GM12865 (cell line): ENCODE data around the gene KBTBD13.
"Not testable (repeated sequence)": the region's sequence is repeated elsewhere in the genome, so short reads cannot be mapped to it uniquely, and the experiment has no call there.

Source experiments
- DNase-seq: peaks from one replicate; pipeline ENCODE4 v3.0.0; 2010; ENCODE audit warnings: low read depth
- H3K4me3 ChIP-seq: 2 replicates; pipeline ENCODE4 v1.5.1; 2011; ENCODE audit warnings: mild to moderate bottlenecking, low read depth, low read length, control low read depth
- CTCF ChIP-seq: IDR thresholded peaks from 2 replicates; pipeline ENCODE4 v1.5.1; 2011; ENCODE audit warnings: low read length, control low read depth, low read depth, inconsistent platforms; ENCODE audit not compliant: insufficient read depth; ENCODE audit errors: missing control alignments

Gene KBTBD13

DNA sequence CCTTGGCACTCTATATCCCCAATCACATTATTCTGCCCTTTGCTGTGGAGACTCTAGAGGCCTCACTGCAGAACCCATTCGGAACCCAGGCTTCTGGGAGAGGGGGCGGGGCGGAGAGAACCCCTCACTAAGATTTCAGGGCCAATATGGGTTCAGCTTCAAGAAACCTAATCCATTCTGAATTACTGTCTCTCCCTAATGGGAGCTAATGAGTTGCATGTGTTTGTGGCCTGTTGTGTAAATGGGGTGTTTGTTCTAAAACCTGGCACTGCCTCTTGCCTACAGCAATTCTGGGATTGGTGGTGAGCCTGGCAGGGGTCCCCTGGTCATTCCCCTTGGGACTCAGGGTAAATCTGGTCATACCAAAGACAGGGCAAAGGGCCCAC is 8.2 kb upstream of the KBTBD13 start:
- no peak for TF ChIP-seq CTCF
- DNase-seq: no peak
- H3K4me3 ChIP-seq: no peak overlapping the region

- H3K4me3 ChIP-seq: no peak overlapping the region
- no peak for DNase-seq
- TF ChIP-seq CTCF: no peak
Measured at GRCh38 chr15:65069179-65069578, 7.4 kb upstream of the KBTBD13 start.

DNA sequence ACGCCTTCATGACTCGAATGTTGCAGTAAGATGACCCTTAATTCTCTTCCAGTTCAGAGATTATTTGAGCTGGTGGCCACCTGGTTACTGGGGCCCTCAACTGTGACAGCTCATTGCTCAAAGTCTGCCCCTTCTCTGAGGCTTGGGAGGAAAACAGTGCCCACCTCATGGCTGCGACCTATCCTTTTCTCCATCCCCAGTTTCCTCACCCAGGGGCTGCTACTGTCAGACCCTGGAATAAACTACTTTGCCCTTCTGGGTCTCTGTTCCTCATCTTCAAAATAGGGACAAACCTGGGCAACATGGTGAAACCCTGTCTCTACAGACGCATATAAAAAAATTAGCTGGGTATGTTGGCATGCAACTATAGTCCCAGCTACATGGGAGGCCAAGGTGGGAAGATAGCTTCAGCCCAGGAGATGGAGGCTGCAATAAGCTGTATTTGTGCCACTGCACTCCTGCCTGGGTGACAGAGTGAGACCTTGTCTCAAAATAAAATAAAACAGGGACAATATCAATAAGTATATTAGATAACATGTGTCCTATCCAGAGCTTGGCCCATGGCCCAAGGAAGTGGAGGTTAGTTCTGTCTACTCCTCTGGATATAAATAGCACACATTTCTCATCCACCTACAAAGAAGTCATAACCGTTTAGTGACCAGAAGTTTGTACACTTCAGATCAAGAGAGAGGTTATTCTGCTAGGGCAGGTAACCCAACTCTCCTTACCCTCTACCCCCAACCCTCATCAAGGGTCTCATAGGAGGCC is 6.6 kb upstream of the KBTBD13 start:
- TF ChIP-seq CTCF: no peak
- no peak for DNase-seq
- H3K4me3 ChIP-seq: no peak overlapping the region

DNA sequence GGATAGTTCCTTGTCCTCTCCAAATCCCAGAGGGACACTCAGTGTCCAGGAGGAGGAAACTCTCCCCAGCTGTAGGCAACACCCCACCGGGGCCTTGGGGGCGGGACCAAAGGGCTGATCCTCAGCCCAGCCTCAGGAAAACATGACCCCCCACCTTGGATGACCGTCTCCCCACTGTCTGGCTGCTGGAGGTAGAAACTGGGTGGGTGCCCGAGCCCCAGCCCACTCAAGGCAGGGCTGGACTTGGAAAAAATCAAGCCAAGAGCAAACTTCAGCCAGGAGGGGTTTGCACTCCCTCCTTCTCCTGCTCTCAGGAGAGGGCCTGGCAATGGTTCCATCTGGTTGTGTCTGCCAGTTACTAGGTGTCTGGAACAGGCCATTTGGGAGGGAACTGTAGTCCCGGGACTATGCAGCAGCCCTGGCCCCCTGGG is 5.2 kb upstream of the KBTBD13 start:
- no peak for DNase-seq
- H3K4me3 ChIP-seq: no peak overlapping the region
- no peak for TF ChIP-seq CTCF

DNA sequence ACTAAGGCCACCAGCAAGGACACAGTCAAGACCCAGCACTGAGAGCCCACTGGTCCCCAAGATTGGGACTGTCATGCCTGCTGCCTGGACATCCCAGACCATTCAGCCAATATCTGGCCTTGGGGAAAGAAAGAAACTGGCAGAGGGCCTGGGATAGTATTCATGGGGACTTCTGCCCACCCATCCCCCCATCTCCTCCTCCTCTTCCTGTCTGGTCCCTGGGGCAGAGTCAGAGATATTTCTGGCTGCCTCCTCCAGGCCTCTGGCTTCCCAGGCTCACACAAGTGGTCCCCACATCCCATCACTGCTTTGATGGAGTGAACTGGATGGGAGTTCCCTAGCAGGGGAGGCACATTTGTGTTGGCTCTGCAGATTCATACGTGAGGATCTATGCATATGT is 4.5 kb upstream of the KBTBD13 start:
- TF ChIP-seq CTCF: no peak

GRCh38 chr15:65072617-65073016 is 3.9 kb upstream of the KBTBD13 start:
- no peak overlapping the region for H3K4me3 ChIP-seq
- TF ChIP-seq CTCF: no peak
- no peak for DNase-seq

More for the DNA sequence above, 4.5 kb upstream of the KBTBD13 start:
- DNase-seq: no peak
- no peak overlapping the region for H3K4me3 ChIP-seq

DNA sequence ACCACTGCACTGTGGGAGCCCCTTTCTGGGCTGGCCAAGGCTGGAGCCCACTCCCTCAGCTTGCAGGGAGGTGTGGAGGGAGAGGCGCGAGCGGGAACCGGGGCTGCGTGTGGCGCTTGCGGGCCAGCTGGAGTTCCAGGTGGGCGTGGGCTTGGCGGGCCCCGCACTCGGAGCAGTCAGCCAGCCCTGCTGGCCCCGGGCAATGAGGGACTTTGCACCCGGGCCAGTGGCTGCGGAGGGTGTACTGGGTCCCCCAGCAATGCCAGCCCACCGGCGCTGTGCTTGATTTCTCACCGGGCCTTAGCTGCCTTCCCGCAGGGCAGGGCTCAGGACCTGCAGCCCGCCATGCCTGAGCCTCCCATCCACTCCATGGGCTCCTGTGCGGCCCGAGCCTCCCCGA is 1.6 kb upstream of the KBTBD13 start:
- H3K4me3 ChIP-seq, DNase-seq: not testable (repeated sequence)

GRCh38 chr15:65075607-65076395 is 745 bp upstream of the KBTBD13 start:
- H3K4me3 ChIP-seq, DNase-seq: not testable (repeated sequence)
